Measurements from ENCODE around the gene SLC35D1. TPM values are rescaled to one million over a fixed set of nuclear protein-coding genes. Genes with fewer than 3 reads are reported as not detected.

SLC35D1 gene
- total RNA-seq, 4 donors from 2014 or later, result 8.3 to 54.3 (median 31.8) TPM

GRCh38 chr1:67058242-67058641 lies 4.3 kb upstream of the SLC35D1 start:
- DNase-seq, result no peak
- TF ChIP-seq POLR2A (IDR thresholded peaks at IDR 0.05), result no peak
- TF ChIP-seq, protein P1, sequence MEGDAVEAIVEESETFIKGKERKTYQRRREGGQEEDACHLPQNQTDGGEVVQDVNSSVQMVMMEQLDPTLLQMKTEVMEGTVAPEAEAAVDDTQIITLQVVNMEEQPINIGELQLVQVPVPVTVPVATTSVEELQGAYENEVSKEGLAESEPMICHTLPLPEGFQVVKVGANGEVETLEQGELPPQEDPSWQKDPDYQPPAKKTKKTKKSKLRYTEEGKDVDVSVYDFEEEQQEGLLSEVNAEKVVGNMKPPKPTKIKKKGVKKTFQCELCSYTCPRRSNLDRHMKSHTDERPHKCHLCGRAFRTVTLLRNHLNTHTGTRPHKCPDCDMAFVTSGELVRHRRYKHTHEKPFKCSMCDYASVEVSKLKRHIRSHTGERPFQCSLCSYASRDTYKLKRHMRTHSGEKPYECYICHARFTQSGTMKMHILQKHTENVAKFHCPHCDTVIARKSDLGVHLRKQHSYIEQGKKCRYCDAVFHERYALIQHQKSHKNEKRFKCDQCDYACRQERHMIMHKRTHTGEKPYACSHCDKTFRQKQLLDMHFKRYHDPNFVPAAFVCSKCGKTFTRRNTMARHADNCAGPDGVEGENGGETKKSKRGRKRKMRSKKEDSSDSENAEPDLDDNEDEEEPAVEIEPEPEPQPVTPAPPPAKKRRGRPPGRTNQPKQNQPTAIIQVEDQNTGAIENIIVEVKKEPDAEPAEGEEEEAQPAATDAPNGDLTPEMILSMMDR (IDR thresholded peaks at IDR 0.05), result no peak
- Histone ChIP-seq H3K36me3 (no peaks in the 10 kb centered on the region), H3K9me3 (no peaks in the 10 kb centered on the region), H3K4me3 (no peak overlapping the region), H3K27ac (no peak overlapping the region), H3K4me1 (no peaks in the 10 kb centered on the region), H3K27me3 (no peaks in the 10 kb centered on the region)

GRCh38 chr1:67053535-67053784 lies 488 bp downstream of the SLC35D1 start:
- peak in 1 of 3 donors; percentile 39 for DNase-seq
- Histone ChIP-seq H3K4me1 (peaks cover 0 to 21% (median 2%) of the 10 kb centered on the region in 4 donors), H3K4me3 (peak overlapping the region; percentile 79 to 92 (median 86)), H3K36me3 (peaks cover 0 to 14% (median 0%) of the 10 kb centered on the region in 3 donors), H3K9me3 (no peaks in the 10 kb centered on the region), H3K27ac (peak overlapping the region; percentile 95 to 98 (median 96)), H3K27me3 (no peaks in the 10 kb centered on the region)
- no peak for TF ChIP-seq POLR2A (IDR thresholded peaks at IDR 0.05)
- TF ChIP-seq, protein P1 (IDR thresholded peaks at IDR 0.05), result no peak

DNA sequence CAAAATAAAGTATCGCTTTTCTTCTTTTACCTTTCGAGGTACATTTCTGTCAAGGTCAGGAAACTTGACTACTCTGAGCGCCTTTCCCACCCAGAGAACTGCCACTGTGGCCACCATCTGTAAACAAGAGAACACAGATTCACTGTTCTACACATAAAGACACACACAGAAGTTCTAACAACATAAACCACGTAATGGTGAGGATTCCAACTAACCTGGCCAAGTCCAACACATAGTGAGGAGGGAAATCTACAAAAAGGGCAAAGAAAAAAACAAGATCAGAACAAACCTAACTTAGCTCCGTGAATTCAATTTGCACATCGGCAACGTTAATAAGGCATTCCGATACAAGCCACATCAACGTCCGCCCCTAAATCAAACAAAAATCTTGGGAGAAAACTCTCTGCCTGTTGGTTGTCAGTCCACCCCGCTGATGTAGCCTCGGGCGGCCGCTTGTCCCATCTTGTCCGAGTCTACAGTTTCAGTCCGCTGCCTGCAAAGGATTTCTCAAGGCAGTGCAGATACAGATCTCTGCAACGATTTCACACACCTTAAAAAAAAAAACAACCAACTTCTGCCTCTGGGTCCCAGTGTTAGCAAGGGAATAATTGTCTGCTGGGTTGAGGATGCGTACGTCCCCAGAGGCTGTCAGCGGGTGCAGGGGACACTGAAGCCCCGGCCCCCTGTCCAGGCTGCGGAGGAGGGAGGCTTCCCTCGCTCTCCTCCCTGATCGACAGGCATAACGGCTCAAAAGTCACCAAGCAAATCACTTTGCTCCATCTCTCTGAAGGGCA lies 1.0 kb downstream of the SLC35D1 start:
- peak; percentile 39 to 65 (median 56) for DNase-seq
- H3K9me3 ChIP-seq, result no peaks in the 10 kb centered on the region

GRCh38 chr1:67051196-67051595 lies 2.8 kb downstream of the SLC35D1 start:
- Histone ChIP-seq H3K9me3 (no peaks in the 10 kb centered on the region), H3K27ac (no peak overlapping the region), H3K4me3 (no peak overlapping the region), H3K36me3 (peaks cover 0 to 36% (median 0%) of the 10 kb centered on the region in 3 donors), H3K4me1 (peaks cover 0 to 21% (median 2%) of the 10 kb centered on the region in 4 donors), H3K27me3 (no peaks in the 10 kb centered on the region)
- DNase-seq, result no peak
- TF ChIP-seq, protein P1 (IDR thresholded peaks at IDR 0.05), result no peak
- TF ChIP-seq POLR2A (IDR thresholded peaks at IDR 0.05), result no peak

More for the DNA sequence above, 1.0 kb downstream of the SLC35D1 start:
- TF ChIP-seq POLR2A (IDR thresholded peaks at IDR 0.05), result no peak
- TF ChIP-seq, protein P1 (IDR thresholded peaks at IDR 0.05), result no peak
- Histone ChIP-seq H3K4me1 (peaks cover 0 to 21% (median 2%) of the 10 kb centered on the region in 4 donors), H3K36me3 (peaks cover 0 to 19% (median 0%) of the 10 kb centered on the region in 3 donors), H3K27me3 (no peaks in the 10 kb centered on the region), H3K4me3 (peak overlapping the region; percentile 79 to 92 (median 86)), H3K27ac (peak overlapping the region; percentile 95 to 98 (median 96))

GRCh38 chr1:67044631-67045270 lies 9.2 kb downstream of the SLC35D1 start:
- DNase-seq, result no peak
- Histone ChIP-seq H3K36me3 (peaks cover 0 to 95% (median 6%) of the 10 kb centered on the region in 3 donors), H3K27me3 (no peaks in the 10 kb centered on the region), H3K4me1 (no peaks in the 10 kb centered on the region), H3K27ac (no peak overlapping the region), H3K9me3 (no peaks in the 10 kb centered on the region), H3K4me3 (no peak overlapping the region)
- TF ChIP-seq POLR2A (IDR thresholded peaks at IDR 0.05), result no peak
- TF ChIP-seq, protein P1 (IDR thresholded peaks at IDR 0.05), result no peak

All from Peyer's patch (tissue), 4 donors.